H9 (cell line): ENCODE measurements around the gene CDK17. TPM values are rescaled to one million over a fixed set of nuclear protein-coding genes. Genes with fewer than 3 reads are reported as not detected.

Source experiments
- DNase-seq: peaks from one replicate; pipeline ENCODE4 v3.0.0-alpha.2; 2017
- H2AFZ ChIP-seq: one replicate; pipeline ENCODE4 v1.6.1; 2013; ENCODE audit warnings: mild to moderate bottlenecking, low read length, control low read depth, moderate library complexity
- H2AK5ac ChIP-seq: 2 replicates; pipeline ENCODE4 v1.6.1; 2013; ENCODE audit warnings: low read length, control low read depth, mixed read lengths; ENCODE audit not compliant: insufficient read length
- H2BK120ac ChIP-seq: one replicate; pipeline ENCODE4 v1.6.1; 2013; ENCODE audit warnings: low read depth, mild to moderate bottlenecking, low read length, control low read depth, inconsistent platforms; ENCODE audit not compliant: poor library complexity, severe bottlenecking
- H2BK12ac ChIP-seq: 2 replicates; pipeline ENCODE4 v1.6.1; 2013; ENCODE audit warnings: low read length, control low read depth, mixed read lengths, low read depth; ENCODE audit not compliant: insufficient read length
- H2BK15ac ChIP-seq: 2 replicates; pipeline ENCODE4 v1.6.1; 2013; ENCODE audit warnings: low read depth, low read length, control low read depth
- H2BK20ac ChIP-seq: one replicate; pipeline ENCODE4 v1.6.1; 2013; ENCODE audit warnings: low read depth, mild to moderate bottlenecking, low read length, control low read depth, inconsistent platforms; ENCODE audit not compliant: poor library complexity, severe bottlenecking
- H2BK5ac ChIP-seq: 2 replicates; pipeline ENCODE4 v1.6.1; 2013; ENCODE audit warnings: low read length, control low read depth, mixed read lengths; ENCODE audit not compliant: insufficient read length
- H3K14ac ChIP-seq: 2 replicates; pipeline ENCODE4 v1.6.1; 2013; ENCODE audit warnings: low read length, control low read depth; ENCODE audit not compliant: insufficient read depth
- H3K18ac ChIP-seq: 2 replicates; pipeline ENCODE4 v1.6.1; 2013; ENCODE audit warnings: low read depth, mild to moderate bottlenecking, mixed read lengths, low read length, control low read depth; ENCODE audit not compliant: insufficient read length
- H3K23ac ChIP-seq: 2 replicates; pipeline ENCODE4 v1.6.1; 2013; ENCODE audit warnings: low read length, control low read depth, mixed read lengths, low read depth; ENCODE audit not compliant: insufficient read length
- H3K23me2 ChIP-seq: 2 replicates; pipeline ENCODE4 v1.6.1; 2013; ENCODE audit warnings: low read depth, mild to moderate bottlenecking, mixed read lengths, low read length, control low read depth; ENCODE audit not compliant: insufficient read length, poor library complexity, severe bottlenecking
- H3K27ac ChIP-seq: 2 replicates; pipeline ENCODE4 v1.5.1; 2013; ENCODE audit warnings: low read length, control low read depth, mixed read lengths, low read depth; ENCODE audit not compliant: insufficient read length
- H3K27me3 ChIP-seq: 2 replicates; pipeline ENCODE4 v1.6.1; 2013; ENCODE audit warnings: low read length, control low read depth, inconsistent platforms; ENCODE audit not compliant: insufficient read depth
- H3K4ac ChIP-seq: 2 replicates; pipeline ENCODE4 v1.6.1; 2013; ENCODE audit warnings: low read depth, mild to moderate bottlenecking, control low read depth, inconsistent platforms, low read length, moderate library complexity
- H3K4me1 ChIP-seq: 2 replicates; pipeline ENCODE4 v1.6.1; 2013; ENCODE audit warnings: low read length, control low read depth, inconsistent platforms; ENCODE audit not compliant: insufficient read depth
- H3K4me2 ChIP-seq: 2 replicates; pipeline ENCODE4 v1.6.1; 2013; ENCODE audit warnings: low read length, control low read depth, mixed read lengths; ENCODE audit not compliant: insufficient read length, insufficient read depth
- H3K56ac ChIP-seq: 2 replicates; pipeline ENCODE4 v1.6.1; 2013; ENCODE audit warnings: low read depth, mild to moderate bottlenecking, mixed read lengths, low read length, control low read depth; ENCODE audit not compliant: insufficient read length
- H3K79me1 ChIP-seq: 2 replicates; pipeline ENCODE4 v1.6.1; 2013; ENCODE audit warnings: low read depth, mild to moderate bottlenecking, moderate library complexity, low read length, control low read depth, inconsistent platforms; ENCODE audit not compliant: insufficient read depth, poor library complexity, severe bottlenecking
- H3K79me2 ChIP-seq: 2 replicates; pipeline ENCODE4 v1.6.1; 2013; ENCODE audit warnings: low read length, control low read depth, inconsistent platforms; ENCODE audit not compliant: insufficient read depth
- H3K9ac ChIP-seq: 2 replicates; pipeline ENCODE4 v1.6.1; 2013; ENCODE audit warnings: low read length, control low read depth, mixed read lengths; ENCODE audit not compliant: insufficient read length; ENCODE audit errors: extremely low read depth
- H3K9me3 ChIP-seq: one replicate; pipeline ENCODE4 v1.6.1; 2013; ENCODE audit warnings: low read depth, low read length, inconsistent platforms; ENCODE audit not compliant: control insufficient read depth
- H3T11ph ChIP-seq: one replicate; pipeline ENCODE4 v1.6.1; 2013; ENCODE audit warnings: mild to moderate bottlenecking, low read length, control low read depth, inconsistent platforms
- H4K20me1 ChIP-seq: one replicate; pipeline ENCODE4 v1.6.1; 2013; ENCODE audit not compliant: control insufficient read depth, insufficient read length, insufficient read depth
- H4K5ac ChIP-seq: 2 replicates; pipeline ENCODE4 v1.6.1; 2013; ENCODE audit warnings: low read depth, mild to moderate bottlenecking, mixed read lengths, low read length, control low read depth; ENCODE audit not compliant: insufficient read length
- H4K8ac ChIP-seq: replicated peaks from 2 replicates; pipeline ENCODE4 v1.6.1; 2013; ENCODE audit warnings: low read length, control low read depth, mixed read lengths, low read depth; ENCODE audit not compliant: insufficient read length
- H4K91ac ChIP-seq: 2 replicates; pipeline ENCODE4 v1.6.1; 2013; ENCODE audit warnings: low read depth, mild to moderate bottlenecking, moderate library complexity, mixed read lengths, low read length, control low read depth; ENCODE audit not compliant: insufficient read length
- H3K27ac Mint-ChIP-seq, 3 experiments: 2 replicates in 2 of 3; 3 replicates in 1 of 3; pipeline ENCODE4 v1.8.0; 2020 to 2021; ENCODE audit warnings: mixed read lengths in 3 of 3, mild to moderate bottlenecking in 1 of 3, moderate library complexity in 1 of 3
- H3K27me3 Mint-ChIP-seq: 2 replicates; pipeline ENCODE4 v1.8.0; 2021; ENCODE audit warnings: low read depth, mild to moderate bottlenecking, moderate library complexity, mixed read lengths
- H3K36me3 Mint-ChIP-seq, 3 experiments: 2 replicates in 2 of 3; 3 replicates in 1 of 3; pipeline ENCODE4 v1.8.0; 2020 to 2021; ENCODE audit warnings: low read depth in 3 of 3, mixed read lengths in 3 of 3; ENCODE audit not compliant: insufficient read depth in 1 of 3
- H3K4me1 Mint-ChIP-seq, 2 experiments: 2 replicates each; pipeline ENCODE4 v1.8.0; 2020; ENCODE audit warnings: mixed read lengths in 2 of 2
- H3K4me3 Mint-ChIP-seq, 2 experiments: 2 replicates in 1 of 2; 3 replicates in 1 of 2; pipeline ENCODE4 v1.8.0; 2020 to 2021; ENCODE audit warnings: mild to moderate bottlenecking in 2 of 2, mixed read lengths in 2 of 2, moderate library complexity in 1 of 2
- H3K9me3 Mint-ChIP-seq, 2 experiments: 2 replicates in 1 of 2; 3 replicates in 1 of 2; pipeline ENCODE4 v1.8.0; 2020; ENCODE audit warnings: mild to moderate bottlenecking in 2 of 2, mixed read lengths in 2 of 2, moderate library complexity in 1 of 2
- WGBS: extraction: QIAGEN DNeasy Blood & Tissue Kit; methylation state at CpG from one replicate; pipeline ENCODE4 v1.1.7; 2013; ENCODE audit warnings: missing lambda C conversion rate, low lambda C conversion rate, mixed read lengths; ENCODE audit not compliant: insufficient read length; ENCODE audit errors: extremely low coverage; 5-methylcytosine and 5-hydroxymethylcytosine counted together
- total RNA-seq: library from RNA; stranded (reverse); gene quantifications from 2 replicates; pipeline ENCODE4 v1.2.1, GENCODE V29; 2021
- TF ChIP-seq, protein P1 (sequence below): fragments of 200-600 bp; sonication (generic); conservative IDR thresholded peaks from 3 replicates; pipeline ENCODE4 v1.8.0; 2021; ENCODE audit warnings: antibody characterized with exemption, mild to moderate bottlenecking

CDK17 gene
- total RNA-seq, 1 experiment from 2014 or later, result 28.8 TPM

- H3K27me3 Mint-ChIP-seq, result no peaks in the 10 kb centered on the region; the same call in 1 of the 2 replicates
- no peak overlapping the region for H2AFZ ChIP-seq
- H2BK5ac ChIP-seq, result no peak overlapping the region
- H4K20me1 ChIP-seq, result no peaks in the 10 kb centered on the region
- no peaks in the 10 kb centered on the region for H3K9me3 ChIP-seq
- no peaks in the 10 kb centered on the region for H3K36me3 Mint-ChIP-seq
- no peaks in the 10 kb centered on the region for H3K79me1 ChIP-seq
- H3K4ac ChIP-seq, result no peak overlapping the region
- H2BK15ac ChIP-seq, result no peak overlapping the region
- H3K4me1 Mint-ChIP-seq, result peaks cover 47 to 52% of the 10 kb centered on the region in 2 experiments
- no peak overlapping the region for H2AK5ac ChIP-seq
- H3K4me1 ChIP-seq, result peaks cover 3% of the 10 kb centered on the region; the same call in 1 of the 2 replicates
- no peak overlapping the region for H3K23ac ChIP-seq
- no peak overlapping the region for H3K18ac ChIP-seq
- no peak overlapping the region for H3K56ac ChIP-seq
- peak overlapping the region; percentile 2 for H3K9ac ChIP-seq
- no CpG with 5 or more reads among the region's 9 CpGs for WGBS
- peaks cover 14% of the 10 kb centered on the region for H3K23me2 ChIP-seq
- H3K4me2 ChIP-seq, result peak overlapping the region; percentile 75
- peak overlapping the region in 1 of 3 experiments; percentile 30; a peak in 1 of 7 replicates for H3K27ac Mint-ChIP-seq
- H3K14ac ChIP-seq, result no peak overlapping the region
- no peak overlapping the region for H2BK120ac ChIP-seq
- no peak overlapping the region for H2BK20ac ChIP-seq
- H2BK12ac ChIP-seq, result no peak overlapping the region
- TF ChIP-seq, protein P1, sequence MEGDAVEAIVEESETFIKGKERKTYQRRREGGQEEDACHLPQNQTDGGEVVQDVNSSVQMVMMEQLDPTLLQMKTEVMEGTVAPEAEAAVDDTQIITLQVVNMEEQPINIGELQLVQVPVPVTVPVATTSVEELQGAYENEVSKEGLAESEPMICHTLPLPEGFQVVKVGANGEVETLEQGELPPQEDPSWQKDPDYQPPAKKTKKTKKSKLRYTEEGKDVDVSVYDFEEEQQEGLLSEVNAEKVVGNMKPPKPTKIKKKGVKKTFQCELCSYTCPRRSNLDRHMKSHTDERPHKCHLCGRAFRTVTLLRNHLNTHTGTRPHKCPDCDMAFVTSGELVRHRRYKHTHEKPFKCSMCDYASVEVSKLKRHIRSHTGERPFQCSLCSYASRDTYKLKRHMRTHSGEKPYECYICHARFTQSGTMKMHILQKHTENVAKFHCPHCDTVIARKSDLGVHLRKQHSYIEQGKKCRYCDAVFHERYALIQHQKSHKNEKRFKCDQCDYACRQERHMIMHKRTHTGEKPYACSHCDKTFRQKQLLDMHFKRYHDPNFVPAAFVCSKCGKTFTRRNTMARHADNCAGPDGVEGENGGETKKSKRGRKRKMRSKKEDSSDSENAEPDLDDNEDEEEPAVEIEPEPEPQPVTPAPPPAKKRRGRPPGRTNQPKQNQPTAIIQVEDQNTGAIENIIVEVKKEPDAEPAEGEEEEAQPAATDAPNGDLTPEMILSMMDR, result no peak
- H3K27ac ChIP-seq, result no peak overlapping the region
- peak overlapping the region; percentile 84 to 88 for H3K4me3 Mint-ChIP-seq
- no peak overlapping the region for H4K5ac ChIP-seq
- no peak overlapping the region for H3T11ph ChIP-seq
- no peak for DNase-seq
- no peak overlapping the region for H4K8ac ChIP-seq
- H3K9me3 Mint-ChIP-seq, result no peaks in the 10 kb centered on the region
- no peak overlapping the region for H4K91ac ChIP-seq
- H3K27me3 ChIP-seq, result no peaks in the 10 kb centered on the region
- peaks cover 5% of the 10 kb centered on the region; the same call in 1 of the 2 replicates for H3K79me2 ChIP-seq
Measured at GRCh38 chr12:96398424-96399119, 1.7 kb downstream of the CDK17 start.
